Cardiac muscle cell (in vitro differentiated cells and primary cell): ENCODE results near the gene NACC1. TPM values are rescaled to one million over a fixed set of nuclear protein-coding genes. Genes with fewer than 3 reads are reported as not detected.
A peak's percentile ranks its signal among the peaks of the same experiment; 100 is the strongest.

Source experiments
- DNase-seq, 2 donors: peaks; one replicate each; pipeline versions ENCODE4 v3.0.0 to v3.0.0-alpha.2; 2010 to 2017; ENCODE audit warnings: low read depth in 1 of 2, low spot score in 1 of 2
- H3K27ac ChIP-seq: fragments of 200-600 bp; sonication (generic); 2 replicates; pipeline ENCODE4 v1.5.1; 2016
- H3K27me3 ChIP-seq: fragments of 200-600 bp; sonication (generic); 2 replicates; pipeline ENCODE4 v1.6.0; 2016; ENCODE audit warnings: control low read depth
- H3K36me3 ChIP-seq: fragments of 200-600 bp; sonication (generic); 2 replicates; pipeline ENCODE4 v1.5.1; 2016; ENCODE audit warnings: control low read depth
- H3K4me1 ChIP-seq: fragments of 200-600 bp; sonication (generic); 2 replicates; pipeline ENCODE4 v1.8.1; 2017; ENCODE audit warnings: low read depth, mild to moderate bottlenecking, mixed run types
- H3K4me3 ChIP-seq: fragments of 200-600 bp; sonication (generic); 2 replicates; pipeline ENCODE4 v1.5.1; 2016; ENCODE audit warnings: mild to moderate bottlenecking
- H3K9me3 ChIP-seq: fragments of 200-600 bp; sonication (generic); 2 replicates; pipeline ENCODE4 v1.5.1; 2017; ENCODE audit warnings: low read depth, mild to moderate bottlenecking, control low read depth
- CTCF ChIP-seq: IDR thresholded peaks from 2 replicates; pipeline ENCODE4 v1.5.1; 2012; ENCODE audit warnings: low read depth, mild to moderate bottlenecking, low read length
- polyA plus RNA-seq: library from polyadenylated mRNA; unstranded; fragments of >200 nt; fragmentation: Nextera tagmentation; extraction: Ambion mirVana; gene quantifications from 2 replicates; pipeline ENCODE4 v1.2.1, GENCODE V29; 2016
- total RNA-seq: library from RNA; depleted of rRNA; stranded (reverse); fragments of >200 nt; gene quantifications from 2 replicates; pipeline ENCODE4 v1.2.3, GENCODE V29; 2016

Gene NACC1
- total and polyA plus RNA-seq, 2 experiments from 2014 or later: 13.3 to 75.1 TPM

GRCh38 chr19:13083008-13083404 is 35.1 kb upstream of the NACC1 start:
- H3K36me3 ChIP-seq: no peaks in the 10 kb centered on the region
- no peaks in the 10 kb centered on the region for H3K4me1 ChIP-seq
- H3K9me3 ChIP-seq: no peaks in the 10 kb centered on the region

DNA sequence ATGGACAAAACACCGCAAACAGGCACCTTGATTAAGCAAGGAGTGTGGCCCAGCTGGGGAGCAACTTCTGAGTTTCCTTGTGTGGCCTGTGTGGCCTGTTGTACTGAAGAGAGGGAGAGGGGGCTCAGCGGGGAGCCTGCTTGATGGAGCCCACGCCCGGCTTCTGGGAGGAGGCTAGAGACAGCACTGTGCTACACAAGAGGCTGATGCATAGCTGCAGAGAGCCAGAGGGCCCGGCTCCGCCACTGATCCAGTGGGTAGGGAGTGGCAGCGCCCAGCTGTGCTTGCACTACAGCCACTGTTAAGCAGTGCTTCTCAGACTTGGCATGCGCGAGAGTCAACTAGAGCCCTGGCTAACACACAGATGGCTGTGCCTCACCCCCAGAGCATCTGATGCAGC is 34.4 kb upstream of the NACC1 start:
- TF ChIP-seq CTCF: no peak

More at GRCh38 chr19:13083008-13083404, 35.1 kb upstream of the NACC1 start:
- no peak for DNase-seq
- H3K27ac ChIP-seq: no peak overlapping the region
- H3K4me3 ChIP-seq: no peak overlapping the region
- no peak for TF ChIP-seq CTCF
- peaks cover 25% of the 10 kb centered on the region for H3K27me3 ChIP-seq

DNA sequence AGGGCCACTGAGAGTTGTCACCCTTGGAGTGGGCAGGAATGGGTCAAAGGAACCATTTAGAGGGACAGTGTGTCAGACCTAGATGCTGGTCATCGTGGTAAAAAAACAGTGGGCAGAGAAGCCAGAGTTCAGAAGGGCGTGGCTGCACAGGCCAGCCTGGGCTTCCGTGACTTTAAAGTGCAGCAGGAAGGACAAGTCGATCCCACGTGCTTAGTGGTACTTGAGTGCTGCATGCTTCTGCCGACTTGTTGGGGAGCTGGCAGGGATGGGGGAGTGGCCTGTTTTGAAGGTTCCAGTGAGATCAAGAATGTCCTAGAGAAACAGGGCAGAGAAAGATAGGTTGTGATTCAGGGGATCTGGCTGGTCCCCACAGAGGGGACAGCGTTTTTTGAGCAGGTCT is 32.4 kb upstream of the NACC1 start:
- H3K4me1 ChIP-seq: no peaks in the 10 kb centered on the region
- TF ChIP-seq CTCF: no peak
- H3K4me3 ChIP-seq: no peak overlapping the region
- H3K36me3 ChIP-seq: no peaks in the 10 kb centered on the region
- H3K9me3 ChIP-seq: no peaks in the 10 kb centered on the region
- peak in 1 of 2 donors; percentile 60 for DNase-seq
- no peak overlapping the region for H3K27ac ChIP-seq
- peaks cover 45% of the 10 kb centered on the region for H3K27me3 ChIP-seq

More for the DNA sequence above, 34.4 kb upstream of the NACC1 start:
- DNase-seq: no peak
- Histone ChIP-seq H3K4me1 (no peaks in the 10 kb centered on the region), H3K27ac (no peak overlapping the region), H3K27me3 (peaks cover 30% of the 10 kb centered on the region), H3K9me3 (no peaks in the 10 kb centered on the region), H3K4me3 (no peak overlapping the region), H3K36me3 (no peaks in the 10 kb centered on the region)

- DNase-seq: no peak
- no peaks in the 10 kb centered on the region for H3K36me3 ChIP-seq
- no peak overlapping the region for H3K4me3 ChIP-seq
- H3K4me1 ChIP-seq: no peaks in the 10 kb centered on the region
- H3K9me3 ChIP-seq: no peaks in the 10 kb centered on the region
- H3K27ac ChIP-seq: no peak overlapping the region
- H3K27me3 ChIP-seq: peaks cover 51% of the 10 kb centered on the region
- TF ChIP-seq CTCF: no peak
Observed at GRCh38 chr19:13086341-13086740, 31.7 kb upstream of the NACC1 start.

- Histone ChIP-seq H3K4me1 (no peaks in the 10 kb centered on the region), H3K9me3 (no peaks in the 10 kb centered on the region), H3K27ac (no peak overlapping the region), H3K4me3 (no peak overlapping the region), H3K27me3 (peaks cover 60% of the 10 kb centered on the region), H3K36me3 (no peaks in the 10 kb centered on the region)
- DNase-seq: no peak
- no peak for TF ChIP-seq CTCF
Observed at GRCh38 chr19:13087295-13087694, 30.8 kb upstream of the NACC1 start.
